K562 (cell line): ENCODE results near the gene PRRT1. TPM values are rescaled to one million over a fixed set of nuclear protein-coding genes. Genes with fewer than 3 reads are reported as not detected.

Experiments
- ARID3A ChIP-seq: IDR thresholded peaks from 2 replicates; pipeline ENCODE4 v1.6.1; 2012; ENCODE audit warnings: low read depth, low read length, improper control_type of control experiment, borderline replicate concordance
- CXXC5 ChIP-seq: fragments of 250-450 bp; sonication (Bioruptor Pico); IDR thresholded peaks from 2 replicates; pipeline ENCODE4 v1.8.0; 2022; ENCODE audit warnings: inconsistent platforms, mild to moderate bottlenecking, moderate library complexity
- E2F3 ChIP-seq: fragments of 250-450 bp; sonication (Bioruptor Pico); IDR thresholded peaks from 2 replicates; pipeline ENCODE4 v1.4.0; 2020; ENCODE audit warnings: mild to moderate bottlenecking
- ETV5 ChIP-seq: sonication (generic); formaldehyde crosslinking; IDR thresholded peaks from 2 replicates; pipeline ENCODE4 v1.4.0; 2020; ENCODE audit warnings: low read depth, mild to moderate bottlenecking, missing genetic modification reagents
- FOS ChIP-seq: IDR thresholded peaks from 3 replicates; pipeline ENCODE4 v1.6.1; 2011; ENCODE audit not compliant: insufficient read length; ENCODE audit errors: extremely low read depth
- GATA2 ChIP-seq: sonication (generic); formaldehyde crosslinking; IDR thresholded peaks from 2 replicates; pipeline ENCODE4 v1.4.0; 2020; ENCODE audit warnings: mild to moderate bottlenecking, missing genetic modification reagents
- MECOM ChIP-seq: fragments of 250-450 bp; sonication (Bioruptor Pico); IDR thresholded peaks from 2 replicates; pipeline ENCODE4 v1.8.0; 2022; ENCODE audit warnings: inconsistent platforms
- NCOA6 ChIP-seq: fragments of 450-650 bp; IDR thresholded peaks from 2 replicates; pipeline ENCODE4 v1.6.1; 2017; ENCODE audit warnings: mild to moderate bottlenecking
- NR0B1 ChIP-seq: fragments of 450-650 bp; IDR thresholded peaks from one replicate; pipeline ENCODE4 v1.6.1; 2018; ENCODE audit warnings: mild to moderate bottlenecking, moderate library complexity; ENCODE audit not compliant: partially characterized antibody
- NR2C2 ChIP-seq, 2 experiments: fragments of 200-800 bp in 1 of 2; sonication (Bioruptor generic) in 1 of 2; sonication (generic) in 1 of 2; formaldehyde crosslinking in 1 of 2; IDR thresholded peaks; 2 replicates each; pipeline versions ENCODE4 v1.6.1 to v1.8.0; 2016 to 2022; ENCODE audit warnings: mild to moderate bottlenecking in 1 of 2, missing compliant biosample characterization in 1 of 2, missing genetic modification characterization in 1 of 2, missing genetic modification reagents in 1 of 2
- NR3C1 ChIP-seq: sonication (generic); formaldehyde crosslinking; IDR thresholded peaks from 2 replicates; pipeline ENCODE4 v1.8.1; 2022; ENCODE audit warnings: missing genetic modification reagents
- NRF1 ChIP-seq, 2 experiments: fragments of 450-650 bp; IDR thresholded peaks in 1 of 2; conservative IDR thresholded peaks in 1 of 2; 2 replicates each; pipeline ENCODE4 v1.6.1; 2014; ENCODE audit warnings: mild to moderate bottlenecking in 2 of 2
- PCBP1 ChIP-seq: fragments of 200-400 bp; formaldehyde crosslinking; IDR thresholded peaks from 2 replicates; pipeline ENCODE4 v1.6.1; 2018; ENCODE audit warnings: mild to moderate bottlenecking, low read depth, low read length; ENCODE audit not compliant: poor library complexity, severe bottlenecking
- RBM14 ChIP-seq: fragments of 200-400 bp; formaldehyde crosslinking; IDR thresholded peaks from 2 replicates; pipeline ENCODE4 v1.6.1; 2018; ENCODE audit warnings: low read depth, mild to moderate bottlenecking, low read length, moderate library complexity, borderline replicate concordance; ENCODE audit not compliant: insufficient read depth
- TBP ChIP-seq: optimal IDR thresholded peaks from 2 replicates; pipeline ENCODE3; 2011; ENCODE audit warnings: low read depth, low read length, improper control_type of control experiment
- ZBED1 ChIP-seq: IDR thresholded peaks from 2 replicates; pipeline ENCODE4 v1.6.1; 2014
- ZBTB2 ChIP-seq: fragments of 450-650 bp; IDR thresholded peaks from 2 replicates; pipeline ENCODE4 v1.6.1; 2016; ENCODE audit warnings: antibody characterized with exemption
- ZEB2 ChIP-seq: fragments of 450-650 bp; IDR thresholded peaks from 2 replicates; pipeline ENCODE4 v1.6.1; 2016
- ZFP36 ChIP-seq: fragments of 150-350 bp; IDR thresholded peaks from 2 replicates; pipeline ENCODE4 v1.6.1; 2018; ENCODE audit warnings: low read length, low read depth; ENCODE audit not compliant: partially characterized antibody
- ZFPM2 ChIP-seq: fragments of 250-450 bp; sonication (Bioruptor Pico); IDR thresholded peaks from 2 replicates; pipeline ENCODE4 v1.5.1; 2022; ENCODE audit warnings: mild to moderate bottlenecking
- ZNF197 ChIP-seq: fragments of 200-800 bp; sonication (Bioruptor generic); IDR thresholded peaks from 2 replicates; pipeline ENCODE4 v1.6.1; 2016; ENCODE audit warnings: low read depth, missing genetic modification characterization, missing compliant biosample characterization
- ZNF324 ChIP-seq: fragments of 250-450 bp; sonication (Bioruptor Pico); IDR thresholded peaks from 2 replicates; pipeline ENCODE4 v1.4.0; 2020; ENCODE audit warnings: mild to moderate bottlenecking
- polyA plus RNA-seq, 8 experiments: library from polyadenylated mRNA; depleted of rRNA in 4 of 8; stranded (reverse) in 5 of 8; unstranded in 3 of 8; fragments of >200 nt; fragmentation: Nextera tagmentation in 2 of 8; fragmentation: Illumina TruSeq in 1 of 8; extraction: Ambion mirVana in 2 of 8; extraction: Trizol in 1 of 8; gene quantifications; 2 replicates each; pipeline versions ENCODE4 v1.2.1 to v1.2.3, GENCODE V29; 2011 to 2014; ENCODE audit warnings: inconsistent platforms in 1 of 8, missing spikeins in 1 of 8
- total RNA-seq, 7 experiments: library from RNA; depleted of rRNA in 6 of 7; stranded (reverse); fragments of >200 nt in 6 of 7; fragmentation: Illumina TruSeq in 2 of 7; extraction: Trizol in 2 of 7; gene quantifications; 2 replicates each; pipeline versions ENCODE4 v1.2.1 to v1.2.3, GENCODE V29; 2011 to 2021; ENCODE audit warnings: low replicate concordance in 1 of 7
- TF ChIP-seq, protein P1 (sequence below): fragments of 450-650 bp; IDR thresholded peaks from 2 replicates; pipeline ENCODE4 v1.6.1; 2016

PRRT1 gene
- total and polyA plus RNA-seq, 9 of the 15 experiments (the other 6 are each of a cell fraction or from before 2014, with no cell fraction given), result 0.14 to 3.5 (median 0.41) TPM

GRCh38 chr6:32153564-32154513 is 2.1 kb upstream of the PRRT1 start, which contains the start of gene PPT2 (continued):
- TF ChIP-seq, protein P1, sequence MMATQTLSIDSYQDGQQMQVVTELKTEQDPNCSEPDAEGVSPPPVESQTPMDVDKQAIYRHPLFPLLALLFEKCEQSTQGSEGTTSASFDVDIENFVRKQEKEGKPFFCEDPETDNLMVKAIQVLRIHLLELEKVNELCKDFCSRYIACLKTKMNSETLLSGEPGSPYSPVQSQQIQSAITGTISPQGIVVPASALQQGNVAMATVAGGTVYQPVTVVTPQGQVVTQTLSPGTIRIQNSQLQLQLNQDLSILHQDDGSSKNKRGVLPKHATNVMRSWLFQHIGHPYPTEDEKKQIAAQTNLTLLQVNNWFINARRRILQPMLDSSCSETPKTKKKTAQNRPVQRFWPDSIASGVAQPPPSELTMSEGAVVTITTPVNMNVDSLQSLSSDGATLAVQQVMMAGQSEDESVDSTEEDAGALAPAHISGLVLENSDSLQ, result peak; percentile 54
- TF ChIP-seq RBM14 (no peak), NRF1 (conservative IDR thresholded peaks at IDR 0.05 in 1 of 2, IDR thresholded peaks at IDR 0.05 in 1 of 2) (peak; percentile 56 to 59), ZFP36 (peak; percentile 1), FOS (no peak), TBP (peak; percentile 71), PCBP1 (no peak), ETV5 (peak; percentile 72; the same call in 1 of the 2 replicates), NR2C2 (CRISPR knock-in tag; IDR thresholded peaks at IDR 0.05) (no peak; the same call in 1 of the 2 replicates), NR2C2 (tag; IDR thresholded peaks at IDR 0.05) (peak; percentile 86), ZBTB2 (peak; percentile 47; the same call in 1 of the 2 replicates), NCOA6 (no peak), ZFPM2 (CRISPR knock-in tag) (no peak; the same call in 1 of the 2 replicates), ARID3A (no peak), ZNF324 (CRISPR knock-in tag) (no peak), ZNF197 (CRISPR knock-in tag) (no peak), ZBED1 (no peak; the same call in 1 of the 2 replicates), ZEB2 (no peak), NR3C1 (CRISPR knock-in tag) (no peak), E2F3 (no peak), MECOM (0 out of 2 replicates have a peak, but pooled peaks have one; percentile 34), CXXC5 (peak; percentile 89), NR0B1 (no peak), GATA2 (CRISPR knock-in tag) (no peak)
